Activated CD8-positive, alpha-beta memory T cell treated with anti-CD3 and anti-CD28 coated beads for 4 hours (primary cell): ENCODE data around the gene YEATS2.

ENCODE experiments used
- DNase-seq, 2 donors: peaks; one replicate each; pipeline ENCODE4 v3.0.0-alpha.2; 2020; ENCODE audit warnings: low read depth in 2 of 2

YEATS2 gene

DNA sequence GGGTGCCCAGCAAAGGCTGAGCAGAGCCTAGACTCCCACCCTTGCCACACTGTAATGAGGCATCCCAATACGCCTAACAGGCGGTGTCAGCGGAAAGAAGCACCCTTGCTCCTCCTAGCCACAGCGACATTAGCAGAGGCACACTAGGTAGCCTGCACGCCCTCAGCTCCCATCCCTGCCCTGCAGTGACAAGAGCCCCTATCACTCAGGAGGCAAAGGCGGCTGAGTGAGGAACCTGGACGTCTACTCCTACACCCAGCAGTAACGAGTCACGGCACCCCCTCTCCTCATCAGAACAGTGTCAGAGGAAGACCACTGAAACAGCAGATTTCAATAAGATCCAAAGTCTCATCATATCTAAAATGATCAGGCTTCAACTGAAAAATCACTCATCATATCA, 139.8 kb downstream of the YEATS2 start:
- no peak for DNase-seq

DNA sequence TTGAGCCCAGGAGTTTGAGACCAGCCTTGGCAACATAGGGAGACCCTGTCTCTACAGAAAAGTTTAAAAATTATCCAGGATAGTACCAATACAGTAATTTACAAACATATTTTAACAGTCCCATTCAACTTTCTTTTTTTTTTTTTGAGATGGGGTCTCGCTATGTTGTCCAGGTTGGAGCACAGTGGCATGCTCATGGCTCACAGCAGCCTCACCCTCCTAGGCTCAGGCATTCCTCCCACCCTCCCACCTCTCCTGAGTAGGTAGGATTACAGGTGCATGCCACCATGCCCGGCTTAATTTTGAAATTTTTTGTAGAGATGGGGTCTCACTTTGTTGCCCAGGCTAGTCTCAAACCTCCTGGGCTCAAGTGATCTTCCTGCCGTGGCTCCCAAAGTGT, 140.3 kb downstream of the YEATS2 start:
- no peak for DNase-seq

DNA sequence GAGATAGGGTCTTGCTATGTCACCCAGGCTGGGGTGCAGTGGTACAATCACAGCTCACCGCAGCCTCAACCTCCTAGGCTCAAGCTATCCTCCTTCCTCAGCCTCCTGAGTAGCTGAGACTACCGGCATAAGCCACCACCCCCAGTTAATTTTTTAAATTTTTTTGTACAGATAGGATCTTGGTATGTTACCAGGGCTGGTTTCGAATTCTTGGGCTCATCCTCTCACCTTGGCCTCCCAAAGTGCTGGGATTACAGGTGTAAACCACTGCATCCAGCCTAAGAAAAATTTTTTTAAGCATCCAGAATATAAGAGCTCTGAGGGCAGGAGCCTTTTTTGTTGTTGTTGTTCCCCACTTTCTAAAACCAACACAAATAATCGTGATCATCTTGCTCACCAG, 142.2 kb downstream of the YEATS2 start:
- DNase-seq = no peak

DNA sequence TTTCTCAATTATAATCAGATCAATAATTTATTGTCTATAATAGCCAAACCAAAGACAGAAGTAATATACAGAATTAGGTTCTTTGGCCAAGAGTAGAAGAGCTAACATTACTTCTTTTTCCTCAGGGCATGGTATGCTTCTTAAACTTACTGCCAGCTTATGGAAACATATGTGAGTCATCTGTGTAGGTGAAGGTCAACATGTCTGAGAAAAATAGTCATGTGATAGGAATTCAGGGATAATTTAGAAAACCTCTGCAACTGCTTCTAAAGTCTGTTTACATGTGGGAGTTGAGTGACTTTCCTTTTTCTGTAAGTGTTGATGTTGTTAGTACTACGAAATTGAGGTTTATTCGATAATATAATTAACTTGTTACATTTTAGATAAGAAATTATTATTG, 147.0 kb downstream of the YEATS2 start:
- no peak for DNase-seq

DNA sequence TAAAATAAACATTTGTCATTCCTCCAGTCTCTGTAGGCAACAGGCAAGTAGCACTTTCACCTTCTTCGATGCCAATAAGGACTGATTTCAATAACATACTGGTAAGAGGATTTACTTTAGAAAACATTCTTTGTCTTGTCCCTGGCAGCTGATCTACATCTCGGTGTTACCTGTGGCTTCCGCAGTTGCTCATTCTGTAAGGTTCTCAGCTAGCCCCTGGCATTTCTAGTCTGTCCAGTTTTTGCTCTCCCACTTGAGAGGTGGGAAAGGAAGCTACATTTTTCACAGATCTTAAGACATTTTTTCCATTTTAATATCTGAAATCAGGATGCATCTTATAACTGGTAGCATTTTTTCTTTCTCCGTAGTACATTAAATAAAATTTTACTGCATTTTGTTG, 147.5 kb downstream of the YEATS2 start:
- DNase-seq = no peak

DNA sequence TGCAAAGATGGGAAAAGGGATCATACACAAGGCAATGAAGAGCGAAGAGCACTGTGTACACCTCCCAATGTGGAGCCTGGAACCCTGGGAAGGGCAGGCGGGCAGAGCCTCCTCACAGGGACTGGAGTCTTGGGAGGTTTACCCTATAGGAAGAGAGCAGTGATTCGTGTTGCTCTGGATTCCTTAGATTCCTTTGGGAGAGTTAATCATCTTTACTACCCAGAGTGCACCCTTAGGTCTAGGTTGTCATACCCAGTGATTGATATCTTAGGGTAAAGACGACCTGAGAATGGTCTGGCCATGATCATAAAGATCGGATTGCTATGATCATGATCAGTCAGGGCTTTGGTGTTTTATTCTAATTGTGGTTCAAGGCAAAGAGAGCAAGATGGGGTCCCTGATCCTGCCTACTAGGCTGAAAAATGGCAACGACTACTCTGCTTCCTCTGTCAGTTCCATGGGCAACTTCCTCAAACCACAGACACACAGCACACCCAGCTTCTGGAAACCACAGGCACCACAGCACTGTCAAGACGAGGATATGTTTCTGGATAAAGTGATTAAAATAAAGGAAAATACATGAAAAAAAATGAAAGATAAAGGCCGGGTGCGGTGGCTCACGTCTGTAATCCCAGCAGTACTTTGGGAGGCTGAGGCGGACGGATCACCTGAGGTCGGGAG, 148.2 kb downstream of the YEATS2 start:
- no peak for DNase-seq

DNA sequence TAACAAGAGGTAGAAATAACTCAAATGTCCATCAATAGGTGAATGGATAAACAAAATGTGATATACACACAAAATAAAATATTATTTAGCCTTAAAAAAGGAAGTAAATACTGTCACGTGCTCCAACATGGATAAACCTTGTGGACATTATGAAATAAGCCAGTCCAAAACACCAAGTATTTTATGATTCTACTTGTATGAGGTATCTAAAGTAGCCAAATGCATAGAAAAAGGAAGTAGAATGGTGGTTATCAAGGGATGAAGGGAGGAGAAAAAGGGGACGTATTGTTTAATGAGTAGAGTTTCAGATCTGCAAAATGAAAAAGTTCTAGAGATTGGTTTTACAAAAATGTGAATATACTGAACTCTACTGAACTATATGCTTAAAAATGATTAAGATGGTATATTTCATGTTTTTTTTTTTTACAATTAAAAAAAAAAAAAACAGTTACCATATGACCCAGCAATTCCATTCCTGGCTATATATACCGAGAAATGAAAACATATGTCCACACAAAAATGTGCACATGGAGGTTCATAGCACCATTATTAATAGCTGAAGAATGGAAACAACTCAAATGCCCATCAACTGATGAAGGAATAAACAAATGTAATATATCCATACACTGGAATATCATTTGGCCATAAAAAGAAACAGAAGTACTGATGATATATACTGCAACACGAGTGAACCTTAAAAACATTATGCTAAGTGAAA, 156.9 kb downstream of the YEATS2 start:
- no peak for DNase-seq

DNA sequence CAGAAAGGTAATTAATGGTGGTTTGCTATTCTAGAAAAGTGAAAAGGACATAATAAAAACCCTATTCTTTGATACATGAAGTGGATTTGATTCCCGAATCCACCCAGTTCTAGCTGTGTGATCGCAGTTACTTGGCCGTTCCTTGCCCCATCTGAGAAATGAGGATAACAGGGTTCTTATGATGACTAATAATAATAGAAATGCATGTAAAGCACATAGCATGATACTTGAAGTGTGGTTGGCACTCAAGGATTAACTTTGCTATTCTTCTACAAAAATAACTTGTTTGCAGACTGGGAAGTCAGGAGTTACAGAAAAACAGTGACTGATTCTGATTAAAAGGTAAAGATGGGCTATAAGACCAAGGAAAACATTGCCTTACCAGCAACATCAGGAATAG, 160.3 kb downstream of the YEATS2 start:
- DNase-seq = no peak
